ENCODE measurements around the gene PTAR1.
A peak's percentile ranks its signal among the peaks of the same experiment; 100 is the strongest.
"Not testable (repeated sequence)": the region's sequence is repeated elsewhere in the genome, so short reads cannot be mapped to it uniquely, and the experiment has no call there.

The PTAR1 gene, protein sequence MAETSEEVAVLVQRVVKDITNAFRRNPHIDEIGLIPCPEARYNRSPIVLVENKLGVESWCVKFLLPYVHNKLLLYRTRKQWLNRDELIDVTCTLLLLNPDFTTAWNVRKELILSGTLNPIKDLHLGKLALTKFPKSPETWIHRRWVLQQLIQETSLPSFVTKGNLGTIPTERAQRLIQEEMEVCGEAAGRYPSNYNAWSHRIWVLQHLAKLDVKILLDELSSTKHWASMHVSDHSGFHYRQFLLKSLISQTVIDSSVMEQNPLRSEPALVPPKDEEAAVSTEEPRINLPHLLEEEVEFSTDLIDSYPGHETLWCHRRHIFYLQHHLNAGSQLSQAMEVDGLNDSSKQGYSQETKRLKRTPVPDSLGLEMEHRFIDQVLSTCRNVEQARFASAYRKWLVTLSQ

DNA sequence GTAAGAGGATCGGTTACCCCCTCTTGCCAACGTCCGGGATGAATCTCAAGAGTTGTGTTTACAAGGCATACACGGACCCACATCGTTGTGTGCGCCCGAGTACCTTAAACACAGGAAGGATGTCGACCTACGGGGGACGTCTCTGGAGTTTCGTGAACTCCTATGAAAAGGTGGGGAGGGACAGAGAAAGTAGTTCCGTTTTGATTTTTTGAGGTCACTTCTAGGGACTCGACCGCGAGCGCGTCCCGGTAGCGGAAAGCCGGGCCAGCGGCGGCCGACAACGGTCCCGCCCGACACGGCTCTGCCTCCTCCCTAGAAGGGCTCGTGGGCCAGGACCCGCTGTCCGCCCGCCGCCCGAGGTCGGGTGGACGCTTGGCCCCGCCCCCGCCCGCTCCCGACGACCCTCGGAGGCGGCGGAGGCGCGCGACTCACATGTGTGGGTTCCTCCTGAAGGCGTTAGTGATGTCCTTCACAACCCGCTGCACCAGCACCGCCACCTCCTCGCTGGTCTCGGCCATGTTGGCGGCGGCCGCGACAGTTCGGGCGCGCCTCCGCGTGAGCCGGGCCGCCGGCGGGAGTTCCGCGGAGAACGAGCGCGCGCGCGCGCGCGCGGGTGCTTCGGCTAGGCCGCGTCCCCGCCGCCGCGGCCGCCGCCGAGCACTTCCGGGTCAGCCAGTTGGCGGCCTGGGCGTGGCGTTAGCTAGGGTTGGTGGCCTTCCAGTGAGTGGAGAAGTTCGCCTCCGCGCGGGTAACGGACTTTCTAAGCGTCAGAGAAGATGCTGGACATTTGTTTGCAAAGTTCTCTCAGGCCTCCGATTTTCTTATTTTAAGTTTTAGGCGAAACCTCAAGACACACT lies at the start of gene PTAR1:
TSS of gene PTAR1 (minus strand) at position 591 of the 857 bp plus-strand sequence. CDS start at position 518, 73 bp downstream.
- DNase-seq (ENCODE audit: low read depth in 2 of 2): peak; percentile 71 to 85

DNA sequence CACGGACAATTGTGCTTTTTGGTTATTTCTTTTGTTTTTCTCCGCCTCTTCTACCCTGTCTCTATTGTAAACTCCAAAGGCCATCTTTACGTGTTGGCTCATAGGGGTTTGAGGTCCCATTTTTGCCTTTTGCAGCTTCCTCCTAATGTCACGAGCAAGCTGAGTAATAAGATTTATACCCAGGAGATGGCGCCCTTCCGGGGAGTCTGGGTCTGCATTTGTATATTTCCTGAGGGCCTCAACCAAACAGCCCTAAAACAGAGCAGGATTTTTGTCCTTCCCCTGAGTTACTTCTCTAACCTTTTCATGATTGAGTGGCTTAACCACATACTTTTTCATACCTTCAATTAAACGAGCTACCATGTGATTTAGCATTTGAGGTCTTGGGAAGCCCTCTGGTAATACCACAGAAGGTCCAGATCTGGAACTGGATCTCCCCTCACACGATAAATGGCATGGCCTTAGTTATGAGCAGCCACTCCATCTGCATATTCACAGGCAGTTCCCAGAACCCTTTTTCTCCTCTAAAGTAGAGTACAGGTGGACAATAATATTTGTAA lies 49.6 kb upstream of the PTAR1 start:
- no peak for DNase-seq (ENCODE audit: low read depth in 2 of 2)

DNA sequence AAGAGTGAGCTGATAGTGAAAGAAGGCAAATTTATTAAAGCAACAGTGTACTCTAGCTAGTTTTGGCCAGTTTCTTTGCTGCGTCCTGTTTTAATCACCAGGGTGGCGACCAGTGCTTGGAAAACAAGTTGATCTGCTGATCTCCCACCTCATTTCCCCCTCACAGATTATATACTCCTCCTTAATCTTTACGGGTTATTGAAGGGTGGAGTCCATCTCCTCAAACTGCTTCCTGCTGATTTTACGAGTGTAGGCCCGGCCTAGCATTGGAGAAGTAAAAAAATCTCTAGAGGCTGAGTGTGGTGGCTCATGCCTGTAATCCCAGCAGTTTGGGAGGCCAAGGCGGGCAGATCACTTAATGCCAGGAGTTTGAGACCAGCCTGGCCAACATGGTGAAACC lies 46.8 kb upstream of the PTAR1 start:
- no peak for DNase-seq (ENCODE audit: low read depth in 2 of 2)

DNA sequence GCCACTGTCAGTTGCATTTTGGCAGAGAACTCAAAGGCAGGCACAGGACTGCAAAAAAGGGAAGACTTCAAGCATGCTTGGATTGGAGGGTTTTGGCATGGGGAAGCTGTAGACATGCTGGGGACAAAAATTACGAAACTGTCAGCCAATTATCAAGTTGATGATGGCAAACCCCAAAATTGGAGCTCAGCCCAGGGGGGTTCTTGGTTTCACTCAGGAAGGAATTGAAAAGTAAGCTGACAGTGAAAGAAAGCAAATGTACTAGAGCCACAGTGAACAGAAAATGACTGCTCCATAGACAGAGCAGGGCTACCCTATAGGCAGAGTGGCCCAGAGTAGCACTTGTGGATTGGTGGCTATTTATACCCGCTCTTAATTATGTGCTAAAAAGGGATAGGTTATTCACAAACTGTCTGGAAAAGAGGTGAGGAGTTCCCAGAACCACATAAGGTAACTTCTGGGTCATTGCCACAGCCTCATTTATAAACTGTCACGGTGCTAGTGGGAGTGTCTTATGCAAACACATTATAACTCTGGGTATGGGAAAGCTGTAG lies 46.2 kb upstream of the PTAR1 start:
- no peak for DNase-seq (ENCODE audit: low read depth in 2 of 2)

DNA sequence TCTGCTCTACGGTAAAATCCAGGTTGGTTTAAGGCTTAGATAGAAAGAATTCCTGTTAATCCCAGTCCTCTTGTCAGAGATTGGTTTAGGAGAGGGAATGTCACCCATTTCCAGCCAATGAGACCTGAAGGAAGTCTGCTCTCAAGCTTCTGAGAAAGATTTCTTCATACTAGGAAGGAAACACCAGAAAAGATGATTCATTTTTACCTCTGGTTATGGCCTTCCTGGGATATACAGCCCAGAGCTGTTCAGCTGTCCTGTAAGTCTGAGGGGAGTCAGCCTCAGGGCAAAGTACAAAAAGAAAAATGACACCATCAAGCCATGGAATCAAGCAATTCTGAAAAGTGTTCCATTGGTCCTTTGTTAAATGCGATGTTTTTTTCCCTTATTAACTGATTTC lies 42.2 kb upstream of the PTAR1 start:
- no peak for DNase-seq (ENCODE audit: low read depth in 2 of 2)

DNA sequence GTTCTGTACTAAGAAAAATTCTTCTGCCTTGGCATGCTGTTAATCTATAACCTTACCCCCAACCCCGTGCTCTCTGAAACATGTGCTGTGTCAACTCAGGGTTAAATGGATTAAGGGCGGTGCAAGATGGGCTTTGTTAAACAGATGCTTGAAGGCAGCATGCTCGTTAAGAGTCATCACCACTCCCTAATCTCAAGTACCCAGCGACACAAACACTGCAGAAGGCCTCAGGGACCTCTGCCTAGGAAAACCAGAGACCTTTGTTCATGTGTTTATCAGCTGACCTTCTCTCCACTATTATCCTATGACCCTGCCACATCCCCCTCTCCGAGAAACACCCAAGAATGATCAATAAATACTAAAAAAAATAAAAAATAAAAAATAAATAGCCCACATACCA lies 40.2 kb upstream of the PTAR1 start:
- not testable (repeated sequence) for DNase-seq (ENCODE audit: low read depth in 2 of 2)

DNA sequence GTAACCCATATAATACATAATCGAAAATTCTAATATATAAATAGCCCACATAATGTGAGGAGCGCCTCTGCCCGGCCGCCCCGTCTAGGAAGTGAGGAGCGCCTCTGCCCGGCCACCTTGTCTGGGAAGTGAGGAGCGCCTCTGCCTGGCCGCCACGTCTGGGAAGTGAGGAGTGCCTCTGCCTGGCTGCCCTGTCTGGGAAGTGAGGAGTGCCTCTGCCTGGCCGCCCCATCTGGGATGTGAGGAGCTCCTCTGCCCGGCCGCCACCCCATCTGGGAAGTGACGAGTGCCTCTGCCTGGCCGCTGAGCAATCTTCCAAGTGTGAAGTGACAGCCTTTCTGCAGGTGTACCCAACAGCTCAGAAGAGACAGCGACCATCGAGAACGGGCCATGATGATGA lies 39.7 kb upstream of the PTAR1 start:
- DNase-seq (ENCODE audit: low read depth in 2 of 2): not testable (repeated sequence)

DNA sequence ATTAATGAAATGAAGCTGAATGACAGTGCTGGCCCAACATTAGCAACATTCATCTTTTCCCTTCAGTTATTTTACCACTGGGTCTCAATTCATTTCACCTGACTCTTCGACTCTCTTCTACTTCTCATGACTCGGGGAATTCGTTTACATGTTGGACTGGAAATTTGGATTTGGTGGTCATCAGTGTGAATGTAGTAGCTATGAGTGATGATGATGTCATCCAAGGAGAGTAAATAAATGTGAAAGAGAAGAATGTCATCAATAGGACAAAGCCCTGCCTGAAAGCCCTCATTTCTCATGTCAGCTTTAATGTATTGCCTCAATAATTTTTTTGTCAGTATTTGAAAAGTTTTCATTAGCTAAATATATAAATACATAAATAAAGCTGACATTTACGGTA lies 38.9 kb upstream of the PTAR1 start:
- DNase-seq (ENCODE audit: low read depth in 2 of 2): no peak

DNA sequence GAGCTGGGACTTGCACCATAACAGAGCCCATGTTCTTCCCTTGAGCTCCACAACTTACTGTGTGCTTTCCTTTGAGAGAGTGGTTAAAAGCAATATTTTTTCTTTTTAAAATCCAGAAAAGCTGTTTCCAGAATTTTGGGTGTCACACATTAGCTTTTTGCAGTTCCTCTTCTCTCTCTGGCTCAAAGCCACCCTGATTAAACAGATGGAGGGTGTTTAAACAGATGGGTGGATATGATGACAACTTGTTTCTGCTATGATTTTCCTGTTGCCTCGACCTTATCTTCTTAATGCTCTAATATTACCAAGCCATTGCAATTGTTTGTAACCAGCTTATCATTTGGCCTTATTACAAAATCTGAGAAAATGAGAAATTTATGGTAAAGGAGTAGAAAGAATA lies 37.9 kb upstream of the PTAR1 start:
- no peak for DNase-seq (ENCODE audit: low read depth in 2 of 2)

DNA sequence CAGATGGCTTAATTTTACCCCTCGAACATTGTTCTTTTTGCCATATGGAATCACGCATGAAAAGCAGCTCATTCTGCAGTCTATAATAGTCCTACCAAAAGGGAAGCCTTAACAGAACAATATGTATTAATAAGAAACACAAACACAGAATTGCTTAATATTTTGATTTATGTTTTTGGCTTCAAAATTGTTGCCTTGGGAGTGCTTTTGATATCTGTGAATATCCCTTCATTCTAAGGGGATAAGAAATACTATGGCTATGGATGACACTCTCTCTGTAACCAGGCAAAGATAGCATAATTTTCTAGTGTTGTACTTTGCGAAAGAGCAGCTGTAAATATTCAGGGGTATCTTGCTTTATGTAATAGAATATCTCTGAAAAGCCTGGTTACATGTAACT lies 34.5 kb upstream of the PTAR1 start:
- no peak for DNase-seq (ENCODE audit: low read depth in 2 of 2)

DNA sequence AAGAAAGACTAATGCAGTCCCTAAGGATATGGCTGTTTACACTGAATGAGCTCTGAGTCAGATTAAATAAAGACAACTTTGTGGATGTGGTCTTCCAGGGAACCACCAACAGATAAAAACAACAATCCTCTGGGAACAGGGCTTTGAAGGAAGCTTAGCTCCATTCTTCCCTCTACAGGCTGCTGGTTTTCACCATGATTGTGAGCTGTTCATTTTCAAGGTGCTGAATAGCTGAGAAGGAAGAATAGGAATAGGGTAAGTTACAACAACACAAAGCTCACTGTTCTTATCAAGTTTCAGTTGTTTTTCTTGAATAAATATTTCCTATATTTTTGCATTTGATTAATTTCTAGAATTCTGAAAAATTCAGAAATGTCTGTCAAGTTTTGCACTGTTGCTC lies 25.9 kb upstream of the PTAR1 start:
- DNase-seq (ENCODE audit: low read depth in 2 of 2): no peak

DNA sequence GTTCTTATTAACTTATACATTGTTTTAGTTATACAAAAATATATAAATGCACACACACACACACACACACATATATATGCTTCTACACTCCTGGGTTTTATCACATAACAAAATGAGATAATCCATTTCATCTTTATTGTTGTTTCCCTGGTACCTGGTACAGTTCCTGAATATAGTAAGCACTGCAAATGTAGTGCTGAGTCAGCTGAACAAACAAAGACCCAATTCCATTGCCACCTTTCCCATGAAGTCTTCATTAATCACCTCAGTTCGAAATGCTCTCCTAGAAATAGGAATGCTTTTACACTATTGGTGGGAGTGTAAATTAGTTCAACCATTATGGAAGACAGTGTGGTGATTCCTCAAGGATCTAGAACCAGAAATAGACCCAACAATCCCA lies 13.4 kb upstream of the PTAR1 start:
- no peak for DNase-seq (ENCODE audit: low read depth in 2 of 2)

DNA sequence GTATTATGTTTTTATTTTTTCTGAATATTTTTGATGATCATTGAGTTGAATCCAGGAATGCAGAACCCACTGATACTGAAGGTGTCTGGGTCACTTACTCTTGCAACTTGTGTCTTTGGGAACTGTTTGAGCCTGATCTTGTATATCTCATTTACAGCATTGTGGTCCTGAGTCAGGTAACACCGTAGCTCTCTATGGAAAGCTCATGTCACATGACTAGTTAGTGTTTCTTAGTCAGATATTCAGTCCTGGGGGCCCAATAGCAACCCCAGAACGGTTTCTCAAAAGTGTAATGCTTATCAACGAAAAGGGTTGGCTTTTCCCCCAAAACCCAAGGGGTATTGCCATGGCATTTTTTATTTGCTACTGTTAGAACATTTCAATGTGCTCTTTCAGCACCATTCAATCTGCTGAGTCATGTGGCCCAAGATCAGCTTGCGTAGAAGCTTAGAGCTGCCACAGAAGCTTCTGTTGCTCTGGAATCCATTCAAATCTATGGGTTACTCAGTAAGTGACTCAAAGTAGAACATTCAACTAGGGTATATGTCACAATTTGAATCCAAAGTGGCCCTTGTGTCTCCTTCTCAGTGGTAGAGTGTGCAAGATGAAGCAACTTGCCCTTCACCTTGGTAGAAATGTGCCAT lies 12.1 kb upstream of the PTAR1 start:
- DNase-seq (ENCODE audit: low read depth in 2 of 2): no peak

DNA sequence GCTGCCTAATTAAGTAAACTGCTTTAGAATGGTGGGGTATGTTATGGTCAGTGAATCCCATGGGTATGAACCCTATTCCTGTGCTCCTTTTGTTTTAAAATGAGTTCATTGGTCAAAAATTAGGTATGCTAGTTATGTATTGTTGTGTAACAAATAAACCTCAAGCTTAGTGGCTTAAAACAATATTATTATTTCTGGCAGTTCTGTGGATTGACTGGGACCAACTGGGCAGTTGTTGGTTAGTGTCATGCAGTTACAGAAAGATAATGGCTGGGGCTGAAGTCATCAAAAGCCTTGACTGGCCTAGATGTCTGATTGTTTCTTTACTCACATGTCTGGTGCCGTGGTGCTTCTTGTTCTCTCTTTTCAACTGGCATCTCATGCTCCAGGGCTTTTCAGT lies 8.9 kb upstream of the PTAR1 start:
- DNase-seq (ENCODE audit: low read depth in 2 of 2): no peak

DNA sequence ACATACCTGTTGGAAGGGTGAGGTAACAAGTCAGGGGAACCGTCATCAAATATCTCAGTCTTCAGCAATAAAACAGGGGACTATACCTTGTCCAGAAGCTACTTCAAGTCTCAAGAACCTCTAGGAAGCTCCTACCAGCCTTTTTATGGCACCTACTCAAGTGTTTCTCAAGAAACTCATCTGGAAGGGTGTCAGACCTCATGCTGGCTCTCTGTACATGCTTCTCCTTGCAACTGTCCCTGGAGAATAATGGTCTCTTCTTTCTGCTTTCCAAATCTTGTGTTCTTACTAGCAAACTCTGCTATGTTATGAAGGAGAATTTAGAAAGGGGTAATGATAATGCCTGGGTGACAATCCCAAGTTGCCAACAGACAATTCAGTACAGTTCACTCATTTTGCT lies 8.3 kb upstream of the PTAR1 start:
- DNase-seq (ENCODE audit: low read depth in 2 of 2): no peak

DNA sequence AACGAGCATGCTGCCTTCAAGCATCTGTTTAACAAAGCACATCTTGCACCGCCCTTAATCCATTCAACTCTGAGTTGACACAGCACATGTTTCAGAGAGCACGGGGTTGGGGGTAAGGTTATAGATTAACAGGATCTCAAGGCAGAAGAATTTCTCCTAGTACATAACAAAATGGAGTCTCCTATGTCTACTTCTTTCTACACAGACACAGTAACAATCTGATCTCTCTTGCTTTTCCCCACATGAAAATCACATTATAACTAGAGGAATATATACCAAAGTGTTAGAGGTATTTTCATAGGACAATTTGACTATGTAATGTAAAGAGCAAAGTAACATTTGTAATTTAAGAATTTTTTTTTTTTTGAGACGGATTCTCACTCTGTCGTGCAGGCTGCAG lies 4.1 kb upstream of the PTAR1 start:
- DNase-seq (ENCODE audit: low read depth in 2 of 2): not testable (repeated sequence)

DNA sequence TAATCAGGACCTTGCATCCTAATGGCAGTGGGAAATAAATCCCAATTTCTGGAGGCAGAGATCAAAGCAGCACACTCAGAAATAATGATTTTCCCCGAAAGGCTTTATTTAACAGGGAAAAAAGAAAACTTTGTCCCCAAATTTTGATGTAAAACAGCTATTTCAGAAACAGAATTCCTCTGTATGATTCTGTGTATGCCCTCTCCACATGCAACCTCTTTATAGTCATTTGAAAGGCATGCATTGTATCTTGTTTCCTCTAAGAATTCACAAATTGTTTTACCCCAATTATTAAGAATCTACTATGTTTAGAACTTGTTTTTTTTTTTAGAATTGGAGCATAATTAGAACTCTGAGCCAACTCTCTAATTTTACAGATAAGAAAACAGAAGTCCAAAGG lies 2.7 kb upstream of the PTAR1 start:
- DNase-seq (ENCODE audit: low read depth in 2 of 2): no peak

DNA sequence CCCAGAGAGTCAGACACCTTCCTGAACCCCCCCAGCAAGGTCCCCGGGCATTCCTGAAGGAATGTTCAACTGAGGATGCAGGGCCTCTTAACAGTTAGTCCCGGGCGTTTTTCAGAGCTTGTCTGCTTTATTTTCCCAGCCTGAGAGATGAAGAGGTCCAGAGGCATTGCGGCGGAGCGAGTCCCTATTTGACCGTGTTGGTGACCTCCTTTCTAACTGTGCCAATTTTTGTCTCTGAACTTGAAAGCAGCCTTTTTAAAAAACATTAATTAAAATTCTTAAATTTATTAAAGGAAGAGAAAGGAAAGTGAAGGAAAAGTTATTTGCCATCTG lies 433 bp upstream of the PTAR1 start:
- no peak for DNase-seq (ENCODE audit: low read depth in 2 of 2)

DNA sequence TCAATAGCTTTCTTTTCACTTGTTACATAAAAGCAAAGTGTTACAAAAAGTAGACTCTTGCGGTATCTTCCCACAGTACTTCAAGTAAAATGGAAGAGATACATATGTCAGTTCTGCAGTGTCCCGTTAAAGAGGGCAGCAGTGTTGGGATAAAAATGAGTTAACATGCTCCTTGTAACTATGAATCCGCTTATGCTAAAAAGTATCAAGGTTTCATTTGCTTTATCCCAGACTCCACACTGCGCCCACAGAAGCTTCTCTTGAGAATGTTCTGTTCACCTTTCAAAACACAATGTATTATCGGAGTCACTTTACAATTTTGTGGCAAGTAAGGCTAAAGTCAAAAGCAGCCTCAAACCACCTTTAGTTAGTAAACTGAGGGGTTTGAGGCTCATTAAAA lies 790 bp downstream of the PTAR1 start:
- DNase-seq (ENCODE audit: low read depth in 2 of 2): no peak

DNA sequence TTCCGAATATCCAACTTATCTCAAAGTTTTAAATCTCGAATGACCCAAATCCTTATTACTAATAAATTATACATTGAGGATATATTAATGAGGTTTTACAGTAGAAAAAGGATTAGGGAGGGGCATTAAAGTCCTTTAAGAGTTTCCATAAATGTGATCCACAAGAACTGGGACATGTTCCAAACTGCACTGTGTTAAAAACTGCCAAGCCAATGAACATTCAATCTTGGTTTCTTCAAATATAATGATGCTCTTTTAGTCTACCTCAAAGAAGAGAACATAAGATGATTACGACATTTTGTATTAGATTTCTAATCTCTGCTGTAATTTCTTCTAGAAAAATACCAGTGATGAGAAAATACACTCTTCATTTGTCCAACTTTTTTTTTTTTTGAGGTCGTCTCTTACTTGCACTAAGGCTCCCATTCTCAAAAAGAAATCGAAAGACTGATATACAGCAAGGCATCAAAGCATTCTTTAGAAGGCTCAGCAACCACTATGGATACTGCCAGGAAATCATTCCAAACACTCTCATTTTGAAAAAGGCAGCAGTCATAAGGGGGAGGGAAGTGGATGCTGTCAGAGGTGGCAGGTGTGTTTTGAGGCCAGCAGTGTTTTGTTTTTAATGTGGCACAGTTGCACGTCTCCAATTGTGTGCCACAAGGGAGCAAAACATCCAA lies 1.7 kb downstream of the PTAR1 start:
- no peak for DNase-seq (ENCODE audit: low read depth in 2 of 2)

DNA sequence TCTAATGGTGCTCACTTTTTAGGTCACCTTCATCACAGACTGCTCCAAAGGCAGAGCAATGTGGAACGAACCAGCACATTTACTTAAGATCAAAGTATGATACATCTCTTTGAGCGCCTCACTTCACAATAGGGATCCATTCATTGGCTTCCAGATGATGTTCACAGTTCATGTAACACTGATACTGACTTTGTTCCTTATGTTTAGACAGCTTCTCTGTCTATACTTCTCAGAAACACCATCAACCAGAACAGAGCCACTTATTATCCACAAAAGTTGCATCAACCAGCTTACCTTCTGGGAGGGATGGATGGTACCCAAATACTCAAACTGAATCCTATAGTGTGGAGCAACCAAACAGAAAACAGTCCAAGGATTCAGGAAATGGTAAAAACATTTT lies 4.6 kb downstream of the PTAR1 start:
- DNase-seq (ENCODE audit: low read depth in 2 of 2): no peak

DNA sequence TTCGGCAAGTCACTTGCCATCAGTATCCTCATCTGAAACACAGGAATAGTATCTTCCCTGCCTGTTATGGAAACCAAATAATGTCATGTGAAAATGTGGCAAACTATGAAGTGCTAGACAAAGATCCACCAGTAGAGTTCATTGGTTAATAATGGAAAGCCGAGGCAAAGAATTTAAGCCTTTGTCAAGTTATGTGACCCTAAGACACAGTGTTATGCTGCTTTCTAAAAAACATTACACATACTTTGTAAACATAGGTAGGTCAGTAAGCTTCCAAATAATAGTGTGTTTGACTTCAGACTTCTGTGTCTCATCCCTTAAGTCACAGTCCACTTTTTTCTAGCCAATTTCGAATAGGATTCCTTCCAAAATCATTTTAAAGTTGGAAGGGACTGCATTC lies 6.0 kb downstream of the PTAR1 start:
- DNase-seq (ENCODE audit: low read depth in 2 of 2): no peak

All from stimulated activated CD8-positive, alpha-beta memory T cell treated with anti-CD3 and anti-CD28 coated beads, Interleukin-7, amount 100 ng/mL, for 4 hours (primary cell).